ENCODE results near the gene TOX2.

TOX2 gene

DNA sequence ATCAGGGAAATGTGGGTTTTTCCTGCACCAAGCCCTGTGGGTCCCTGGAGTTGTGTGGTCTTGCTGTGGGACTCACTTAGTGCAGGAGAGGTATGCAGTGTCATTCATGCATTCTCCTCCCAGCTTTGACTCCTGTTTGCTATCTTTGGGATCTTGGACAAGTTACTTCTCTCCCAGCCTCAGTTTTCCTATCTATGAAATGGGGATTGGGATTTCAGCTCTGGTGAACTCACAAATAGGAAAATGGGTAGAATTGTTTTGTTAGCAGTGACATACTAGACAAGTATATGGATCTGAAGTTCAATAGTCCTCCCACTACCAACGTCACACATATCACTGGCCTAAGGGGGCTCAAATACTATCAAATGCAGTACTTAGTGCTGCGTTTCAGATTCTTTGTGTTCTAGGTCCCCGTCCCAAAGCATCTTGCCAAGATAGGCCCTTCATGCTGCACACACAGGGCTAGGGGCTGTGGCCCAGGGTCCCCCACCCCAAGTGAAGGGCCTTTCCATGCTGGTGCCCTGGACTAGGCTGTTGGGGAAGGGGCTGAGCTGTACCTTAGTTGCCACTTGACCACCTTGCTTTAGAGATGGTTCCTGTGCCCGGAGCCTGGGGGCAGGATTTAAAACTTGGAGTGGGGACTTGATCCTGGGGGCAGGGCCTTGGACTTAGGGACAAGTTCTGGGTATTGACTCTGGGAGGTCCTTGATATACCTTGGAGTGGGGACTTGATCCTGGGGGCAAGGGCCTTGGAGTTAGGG lies 98.0 kb downstream of the TOX2 start:
- no peak overlapping the region for H3K4me3 ChIP-seq
- no peak for TF ChIP-seq Cebpa-rat (IDR thresholded peaks at IDR 0.05)
- H3K27ac ChIP-seq: no peak overlapping the region
- no peaks in the 10 kb centered on the region for H3K9me3 ChIP-seq
- H3K4me2 ChIP-seq: 0 out of 2 replicates have a peak overlapping the region, but pooled peaks have one; percentile 70
- peaks cover 10% of the 10 kb centered on the region for H3K27me3 ChIP-seq
- H4K20me1 ChIP-seq: peaks cover 14% of the 10 kb centered on the region; the same call in 1 of the 2 replicates
- no peaks in the 10 kb centered on the region for H3K36me3 ChIP-seq
- H3K4me1 ChIP-seq: peaks cover 38% of the 10 kb centered on the region
- no peak overlapping the region for H3K9ac ChIP-seq

DNA sequence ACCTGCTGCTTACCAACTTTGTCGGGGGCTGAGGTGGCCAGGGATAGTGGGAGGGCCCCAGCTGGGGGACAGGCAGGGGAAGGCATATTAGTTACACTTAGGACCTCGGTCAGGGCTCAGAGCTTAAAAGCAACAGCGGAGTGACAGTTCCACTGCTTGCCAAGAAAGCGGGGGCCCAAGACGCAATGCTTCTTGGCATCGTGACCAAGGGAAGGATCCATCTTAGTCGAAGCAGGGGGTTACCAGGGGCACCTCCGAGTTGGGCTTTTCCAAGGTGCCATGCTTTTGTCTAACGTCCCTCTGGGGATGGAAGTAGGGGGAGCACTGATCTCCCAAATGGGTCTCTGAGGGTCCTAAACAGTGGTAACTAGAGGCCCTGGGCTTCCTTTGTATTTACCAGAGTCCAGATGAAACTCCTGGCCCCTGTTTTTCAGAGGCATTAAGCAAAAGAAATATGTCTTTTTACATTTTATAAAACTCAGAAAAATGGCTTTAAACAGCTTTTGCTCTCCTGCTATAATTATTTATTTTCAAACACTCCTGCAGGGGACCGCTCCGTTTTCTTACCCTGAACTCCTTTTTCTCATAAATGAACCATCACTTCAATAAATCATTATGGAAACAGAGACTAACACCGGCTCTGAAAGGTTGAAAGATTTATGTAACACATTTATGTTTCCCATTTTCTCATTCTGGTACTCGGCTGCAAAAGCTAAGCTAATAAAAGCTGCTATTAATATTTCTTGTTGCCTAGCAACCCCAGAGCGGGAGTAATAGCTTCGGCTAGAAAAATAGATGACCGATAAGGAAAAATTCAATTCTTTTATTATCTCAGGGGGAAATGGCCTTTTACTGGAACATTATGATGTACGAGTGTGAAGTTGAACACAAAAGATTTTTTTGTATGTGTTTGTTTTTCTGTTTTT lies 100.4 kb downstream of the TOX2 start:
- peaks cover 32% of the 10 kb centered on the region for H3K4me1 ChIP-seq
- H3K4me2 ChIP-seq: no peak overlapping the region
- peaks cover 15% of the 10 kb centered on the region for H3K27me3 ChIP-seq
- no peaks in the 10 kb centered on the region for H3K36me3 ChIP-seq
- peaks cover 36% of the 10 kb centered on the region for H4K20me1 ChIP-seq
- H3K4me3 ChIP-seq: no peak overlapping the region
- H3K27ac ChIP-seq: no peak overlapping the region
- H3K9ac ChIP-seq: no peak overlapping the region
- no peaks in the 10 kb centered on the region for H3K9me3 ChIP-seq
- TF ChIP-seq Cebpa-rat (IDR thresholded peaks at IDR 0.05): no peak

DNA sequence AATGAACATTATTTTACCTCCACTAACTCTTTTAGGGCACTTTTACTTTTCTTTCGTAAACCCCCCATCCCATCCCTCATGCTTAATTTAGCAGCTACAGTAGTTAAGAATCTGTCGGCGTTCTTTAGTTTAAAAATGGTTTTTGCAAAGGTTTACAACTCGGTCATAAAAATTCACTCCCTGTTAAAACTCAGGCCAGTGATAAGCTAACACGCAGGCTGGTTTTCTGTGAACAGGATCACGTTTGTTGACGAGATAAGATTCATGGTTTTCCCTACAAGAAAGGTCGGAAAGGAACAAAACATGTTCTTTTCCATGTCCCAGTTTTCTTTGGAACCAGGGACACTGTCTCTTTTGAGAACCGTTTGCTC lies 101.1 kb downstream of the TOX2 start:
- Histone ChIP-seq H3K4me2 (no peak overlapping the region), H3K27me3 (peaks cover 15% of the 10 kb centered on the region), H3K36me3 (no peaks in the 10 kb centered on the region), H3K9ac (no peak overlapping the region), H3K4me1 (peaks cover 32% of the 10 kb centered on the region), H4K20me1 (peaks cover 37% of the 10 kb centered on the region), H3K27ac (no peak overlapping the region), H3K4me3 (no peak overlapping the region), H3K9me3 (no peaks in the 10 kb centered on the region)
- TF ChIP-seq Cebpa-rat (IDR thresholded peaks at IDR 0.05): no peak

DNA sequence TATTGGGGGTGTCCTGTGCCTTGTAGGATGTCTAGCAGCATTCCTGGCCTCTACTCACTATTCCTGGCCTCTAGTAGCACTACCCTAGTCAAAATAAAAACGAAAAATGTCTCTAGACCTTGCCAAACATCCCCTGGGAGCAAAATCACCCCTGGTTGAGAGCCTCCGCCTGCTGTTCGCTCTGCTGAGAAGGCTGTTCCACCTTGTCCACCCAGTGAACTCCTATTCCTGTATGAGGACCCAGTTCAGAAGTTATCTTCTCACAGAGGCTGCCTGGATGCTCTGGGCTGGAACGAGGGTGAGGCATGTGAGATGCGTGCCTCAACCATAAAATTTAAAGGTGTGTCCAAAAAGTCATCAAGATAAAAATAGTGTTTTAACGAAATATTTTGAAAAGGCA lies 101.9 kb downstream of the TOX2 start:
- Histone ChIP-seq H3K4me1 (peaks cover 28% of the 10 kb centered on the region), H3K27me3 (peaks cover 15% of the 10 kb centered on the region)

DNA sequence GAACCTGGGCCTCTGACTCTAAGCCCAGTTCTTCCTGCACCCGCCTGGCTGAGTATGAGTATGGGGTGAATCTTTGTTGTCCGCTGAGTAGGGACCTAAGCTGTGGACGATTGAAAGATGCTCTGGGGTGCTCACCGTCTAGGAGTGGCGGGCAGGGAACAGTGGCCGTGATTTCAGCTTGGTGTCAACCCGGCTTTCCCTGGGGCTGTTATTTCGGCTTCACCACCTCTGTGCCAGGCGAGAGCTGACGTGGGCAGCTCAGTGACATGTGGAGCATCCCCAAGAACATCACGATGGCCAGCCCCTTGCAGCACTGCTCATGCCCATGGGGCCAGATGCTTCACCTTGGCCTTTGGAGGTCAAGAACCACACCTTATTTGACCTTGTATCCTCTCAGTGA lies 102.6 kb downstream of the TOX2 start:
- Histone ChIP-seq H3K27me3 (peaks cover 15% of the 10 kb centered on the region), H3K27ac (no peak overlapping the region), H4K20me1 (peaks cover 37% of the 10 kb centered on the region), H3K4me2 (no peak overlapping the region), H3K36me3 (no peaks in the 10 kb centered on the region), H3K9me3 (no peaks in the 10 kb centered on the region), H3K4me3 (no peak overlapping the region), H3K4me1 (peaks cover 21% of the 10 kb centered on the region), H3K9ac (no peak overlapping the region)
- no peak for TF ChIP-seq Cebpa-rat (IDR thresholded peaks at IDR 0.05)

More for the DNA sequence above, 101.9 kb downstream of the TOX2 start:
- Histone ChIP-seq H3K4me3 (no peak overlapping the region), H3K9me3 (no peaks in the 10 kb centered on the region), H3K4me2 (peak overlapping the region; percentile 2; the same call in 1 of the 2 replicates), H3K27ac (no peak overlapping the region), H3K9ac (no peak overlapping the region), H4K20me1 (peaks cover 37% of the 10 kb centered on the region), H3K36me3 (no peaks in the 10 kb centered on the region)
- TF ChIP-seq Cebpa-rat (IDR thresholded peaks at IDR 0.05): no peak

DNA sequence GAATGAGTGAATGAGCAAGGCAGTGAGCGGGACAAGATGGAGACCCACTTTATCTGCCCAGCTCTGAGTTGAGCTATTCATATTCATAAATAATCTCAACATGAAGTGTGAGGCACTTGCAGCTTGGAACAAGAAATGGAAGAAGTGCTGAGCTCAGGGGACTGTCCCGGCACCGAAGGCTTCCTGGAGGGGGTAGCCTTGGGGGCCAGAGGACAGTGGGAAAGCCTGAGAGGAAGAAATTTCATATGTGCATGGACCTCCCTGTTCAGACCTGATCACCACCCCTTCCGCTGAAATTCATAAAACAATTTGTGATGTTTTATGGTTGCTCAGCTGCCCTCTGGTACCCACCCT lies 103.2 kb downstream of the TOX2 start:
- Histone ChIP-seq H3K27me3 (peaks cover 20% of the 10 kb centered on the region), H3K36me3 (no peaks in the 10 kb centered on the region), H3K9me3 (no peaks in the 10 kb centered on the region), H3K4me2 (no peak overlapping the region), H4K20me1 (peaks cover 37% of the 10 kb centered on the region), H3K27ac (no peak overlapping the region), H3K4me1 (peaks cover 21% of the 10 kb centered on the region), H3K4me3 (no peak overlapping the region), H3K9ac (no peak overlapping the region)
- no peak for TF ChIP-seq Cebpa-rat (IDR thresholded peaks at IDR 0.05)

DNA sequence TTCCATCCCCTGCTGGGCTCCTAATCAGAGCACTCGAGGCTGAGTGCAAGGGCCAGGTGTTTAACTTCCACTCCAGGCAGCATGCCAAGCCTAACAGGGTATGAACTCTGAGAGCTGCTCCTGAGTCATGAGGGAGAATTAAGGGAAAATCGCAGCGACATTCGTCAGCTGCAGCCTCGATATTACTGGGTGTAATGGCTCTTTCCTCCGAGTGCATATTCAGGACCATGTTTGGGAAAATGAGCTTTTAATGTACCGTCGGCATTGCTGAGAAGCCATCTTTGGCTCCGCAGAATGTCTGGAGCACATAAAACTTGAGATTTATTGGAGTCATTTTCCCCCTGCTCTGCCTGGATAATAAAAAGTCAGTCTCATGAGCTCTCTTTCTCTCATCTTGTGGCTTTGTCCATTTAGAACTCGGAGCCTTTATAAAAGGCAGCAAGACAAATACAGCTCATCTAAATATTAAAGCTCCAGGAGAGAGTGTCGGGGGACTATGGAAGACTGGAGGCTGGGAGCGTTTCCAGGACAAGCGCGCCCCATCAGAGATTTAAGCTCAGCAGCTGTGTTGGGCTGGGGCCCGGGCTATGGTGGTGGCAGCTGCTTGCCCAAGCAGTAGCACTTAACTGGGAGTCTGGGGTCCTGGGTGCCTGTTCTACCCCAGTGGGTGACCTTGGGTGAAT lies 103.7 kb downstream of the TOX2 start:
- Histone ChIP-seq H3K27me3 (peaks cover 20% of the 10 kb centered on the region), H3K4me1 (peaks cover 21% of the 10 kb centered on the region), H3K36me3 (no peaks in the 10 kb centered on the region), H3K9me3 (no peaks in the 10 kb centered on the region), H3K4me3 (no peak overlapping the region), H3K9ac (no peak overlapping the region), H3K4me2 (no peak overlapping the region), H3K27ac (no peak overlapping the region), H4K20me1 (peaks cover 37% of the 10 kb centered on the region)
- TF ChIP-seq Cebpa-rat (IDR thresholded peaks at IDR 0.05): no peak

DNA sequence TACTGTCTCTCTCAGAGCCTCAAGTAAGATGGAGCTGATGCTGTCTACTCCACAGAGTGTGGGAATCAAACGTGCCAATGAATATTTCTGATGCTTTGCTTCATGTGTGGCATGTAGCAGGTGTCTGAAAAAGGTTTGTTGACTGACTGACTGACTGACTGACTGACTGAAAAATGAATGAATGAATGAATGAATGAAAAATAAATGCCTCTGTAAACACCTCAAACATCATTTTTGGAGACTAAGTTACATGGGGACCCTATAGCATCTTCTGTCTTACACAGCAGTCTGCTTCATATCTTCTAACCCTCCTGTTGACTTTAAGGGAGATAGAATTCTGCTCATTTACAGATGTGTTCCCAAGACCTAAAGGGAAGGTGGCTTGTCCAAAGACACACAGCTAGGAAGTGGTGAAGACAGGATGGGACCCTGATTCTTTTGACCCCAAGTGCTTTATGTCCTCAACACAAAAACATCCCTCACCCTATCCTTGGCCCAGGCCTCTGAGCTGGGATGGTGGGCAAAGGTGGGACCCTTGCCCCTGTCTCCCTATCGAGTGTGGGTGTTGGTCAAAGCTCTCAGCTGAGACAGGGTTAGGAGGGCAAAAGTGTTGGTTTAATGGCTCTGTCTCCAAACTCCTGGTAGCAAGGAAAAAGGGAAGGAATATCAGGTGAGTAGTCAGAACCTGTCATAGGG lies 104.4 kb downstream of the TOX2 start:
- H3K27me3 ChIP-seq: peaks cover 20% of the 10 kb centered on the region
- H3K4me3 ChIP-seq: no peak overlapping the region
- no peaks in the 10 kb centered on the region for H3K36me3 ChIP-seq
- peaks cover 21% of the 10 kb centered on the region for H3K4me1 ChIP-seq
- H4K20me1 ChIP-seq: peaks cover 37% of the 10 kb centered on the region
- TF ChIP-seq Cebpa-rat (IDR thresholded peaks at IDR 0.05): no peak
- H3K9me3 ChIP-seq: no peaks in the 10 kb centered on the region
- no peak overlapping the region for H3K27ac ChIP-seq
- H3K4me2 ChIP-seq: peak overlapping the region; percentile 77
- no peak overlapping the region for H3K9ac ChIP-seq

DNA sequence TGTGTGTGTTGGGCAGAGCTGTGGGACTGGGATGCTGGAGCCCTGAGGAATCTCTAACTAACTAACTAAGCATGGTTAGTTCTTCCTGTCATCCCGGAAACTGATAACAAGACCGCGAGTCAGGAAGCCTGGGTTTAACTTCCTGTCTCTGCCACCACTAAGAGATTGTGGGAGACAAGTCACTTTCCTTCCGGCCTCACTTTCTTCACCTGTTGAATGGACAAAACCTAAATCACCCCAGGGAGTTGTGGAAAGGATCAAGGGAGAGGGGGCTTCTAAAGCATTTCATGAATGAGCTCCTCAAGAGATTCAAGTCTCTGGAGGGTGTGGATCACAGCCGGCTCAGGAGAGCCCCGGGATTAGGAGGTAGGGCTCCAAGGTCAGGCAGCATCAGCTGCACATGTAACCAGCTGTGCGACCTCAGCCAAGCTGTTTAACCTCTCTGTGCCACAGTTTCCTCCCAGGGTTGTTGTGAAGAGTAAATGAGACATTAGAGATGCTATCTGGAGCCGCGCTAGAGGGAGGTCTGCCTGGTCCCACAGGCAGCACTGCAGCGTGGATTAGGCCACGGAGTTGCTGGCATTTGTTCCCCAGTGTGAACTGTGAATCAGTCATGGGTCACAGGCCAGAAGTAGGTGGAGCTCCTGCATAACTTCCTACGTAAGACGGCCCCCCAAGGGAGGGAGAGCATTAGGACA lies 105.1 kb downstream of the TOX2 start:
- Histone ChIP-seq H3K9me3 (no peaks in the 10 kb centered on the region), H3K4me3 (no peak overlapping the region), H3K27me3 (peaks cover 20% of the 10 kb centered on the region), H3K27ac (no peak overlapping the region), H3K4me1 (peaks cover 21% of the 10 kb centered on the region), H3K4me2 (peak overlapping the region; percentile 77), H3K9ac (no peak overlapping the region), H4K20me1 (peaks cover 37% of the 10 kb centered on the region), H3K36me3 (no peaks in the 10 kb centered on the region)
- no peak for TF ChIP-seq Cebpa-rat (IDR thresholded peaks at IDR 0.05)

Measured in BLaER1 (cell line).